HG02759 (cell line): ENCODE data around the gene AOPEP.
A peak's percentile ranks its signal among the peaks of the same experiment; 100 is the strongest.

Experiments
- ATAC-seq: cut with Tn5 transposase; IDR thresholded peaks from one replicate; pipeline ENCODE4 v1.9.1; 2021; ENCODE audit warnings: mild to moderate bottlenecking, moderate library complexity; ENCODE audit not compliant: unreplicated experiment

The AOPEP gene

GRCh38 chr9:95047452-95048224 is 321.1 kb downstream of the AOPEP start:
- ATAC-seq = no peak

- peak; percentile 91 for ATAC-seq
Observed at GRCh38 chr9:95048225-95049087, 322.0 kb downstream of the AOPEP start.

- no peak for ATAC-seq
Observed at GRCh38 chr9:95049761-95050160, 323.3 kb downstream of the AOPEP start.

- no peak for ATAC-seq
Observed at GRCh38 chr9:95053611-95054570, 327.4 kb downstream of the AOPEP start.

GRCh38 chr9:95055334-95055850 is 328.9 kb downstream of the AOPEP start:
- ATAC-seq = no peak

GRCh38 chr9:95055851-95056551 is 329.5 kb downstream of the AOPEP start:
- ATAC-seq = no peak

- no peak for ATAC-seq
Observed at GRCh38 chr9:95057101-95057500, 330.6 kb downstream of the AOPEP start.

- no peak for ATAC-seq
Observed at GRCh38 chr9:95058121-95058785, 331.8 kb downstream of the AOPEP start.

- no peak for ATAC-seq
Observed at GRCh38 chr9:95058795-95059386, 332.4 kb downstream of the AOPEP start.

- ATAC-seq = no peak
Observed at GRCh38 chr9:95060234-95060633, 333.7 kb downstream of the AOPEP start.

- no peak for ATAC-seq
Observed at GRCh38 chr9:95060916-95061315, 334.4 kb downstream of the AOPEP start.

GRCh38 chr9:95061916-95062595 is 335.6 kb downstream of the AOPEP start:
- no peak for ATAC-seq

GRCh38 chr9:95062596-95063065 is 336.1 kb downstream of the AOPEP start:
- no peak for ATAC-seq

GRCh38 chr9:95063300-95063699 is 336.8 kb downstream of the AOPEP start:
- no peak for ATAC-seq

GRCh38 chr9:95065224-95065623 is 338.7 kb downstream of the AOPEP start:
- ATAC-seq = no peak

- no peak for ATAC-seq
Observed at GRCh38 chr9:95067057-95067456, 340.6 kb downstream of the AOPEP start.

GRCh38 chr9:95067897-95068296 is 341.4 kb downstream of the AOPEP start:
- ATAC-seq = no peak

- ATAC-seq = no peak
Observed at GRCh38 chr9:95070549-95071021, 344.1 kb downstream of the AOPEP start.
